Activated CD8-positive, alpha-beta memory T cell treated with anti-CD3 and anti-CD28 coated beads, Interleukin-2, amount 10 ng/mL, durations not matched to agents 7 days and 5 days (primary cell): ENCODE measurements around the gene CAPN10. TPM values are rescaled to one million over a fixed set of nuclear protein-coding genes. Genes with fewer than 3 reads are reported as not detected.

Source experiments
- ATAC-seq: fragments of 150-1000 bp; cut with Tn5 transposase; one replicate; pipeline ENCODE4 v1.10.0; 2021; ENCODE audit warnings: moderate library complexity
- CTCF ChIA-PET: fragments of 350-600 bp; sonication (Branson Sonifier 250); formaldehyde crosslinking; loops from one replicate; lab custom pipeline; 2021; ENCODE audit warnings: antibody characterized with exemption; lab: Charles Lee
- DNase-seq: peaks from one replicate; pipeline ENCODE4 v3.0.0-alpha.2; 2020
- H3K27ac Mint-ChIP-seq: one replicate; pipeline ENCODE4 v1.8.0; 2021; ENCODE audit warnings: mild to moderate bottlenecking, mixed read lengths
- H3K27me3 Mint-ChIP-seq: one replicate; pipeline ENCODE4 v1.8.0; 2021; ENCODE audit warnings: mixed read lengths
- H3K36me3 Mint-ChIP-seq: one replicate; pipeline ENCODE4 v1.8.0; 2021; ENCODE audit warnings: mild to moderate bottlenecking, mixed read lengths
- H3K4me1 Mint-ChIP-seq: one replicate; pipeline ENCODE4 v1.8.0; 2021; ENCODE audit warnings: mixed read lengths
- H3K4me3 Mint-ChIP-seq: one replicate; pipeline ENCODE4 v1.8.0; 2021; ENCODE audit warnings: mild to moderate bottlenecking, moderate library complexity, mixed read lengths
- H3K9me3 Mint-ChIP-seq: one replicate; pipeline ENCODE4 v1.8.0; 2022; ENCODE audit warnings: low read depth, mixed read lengths
- total RNA-seq, 2 experiments: library from RNA; stranded (reverse); gene quantifications; one replicate each; pipeline ENCODE4 v1.2.3, GENCODE V29; 2021

The CAPN10 gene
- total RNA-seq, 2 experiments from 2014 or later, result 54.0 to 75.8 TPM

DNA sequence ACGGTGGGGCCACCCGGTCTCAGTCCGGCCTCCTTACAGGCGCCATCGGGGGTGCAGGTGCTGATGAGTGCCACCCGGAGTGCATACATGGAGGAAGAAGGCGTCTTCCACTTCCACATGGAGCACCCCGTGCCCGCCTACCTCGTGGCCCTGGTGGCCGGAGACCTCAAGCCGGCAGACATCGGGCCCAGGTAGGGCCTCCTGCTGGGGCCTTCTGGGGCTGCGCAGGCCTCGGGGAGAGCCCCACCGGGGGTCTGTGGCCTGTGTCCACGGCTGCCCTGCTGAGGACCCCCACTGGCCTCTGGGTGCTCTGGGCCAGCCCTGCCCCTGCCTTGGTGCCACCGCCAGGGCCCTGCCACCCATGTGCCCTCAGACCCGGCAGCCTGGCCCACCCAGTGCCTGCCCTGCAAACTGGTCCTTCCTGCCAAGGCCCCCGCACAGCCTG is 13.4 kb upstream of the CAPN10 start:
- CTCF ChIA-PET, result interaction anchor here (1.7 kb wide), 1 partner anchor 13 kb away, joined by 4 read pairs; the partner anchor contains the start of gene CAPN10
- no peak overlapping the region for H3K27ac Mint-ChIP-seq
- no peaks in the 10 kb centered on the region for H3K9me3 Mint-ChIP-seq
- H3K36me3 Mint-ChIP-seq, result peaks cover 7% of the 10 kb centered on the region
- no peaks in the 10 kb centered on the region for H3K27me3 Mint-ChIP-seq
- peaks cover 28% of the 10 kb centered on the region for H3K4me1 Mint-ChIP-seq
- no peak for DNase-seq
- no peak for ATAC-seq
- H3K4me3 Mint-ChIP-seq, result no peak overlapping the region

DNA sequence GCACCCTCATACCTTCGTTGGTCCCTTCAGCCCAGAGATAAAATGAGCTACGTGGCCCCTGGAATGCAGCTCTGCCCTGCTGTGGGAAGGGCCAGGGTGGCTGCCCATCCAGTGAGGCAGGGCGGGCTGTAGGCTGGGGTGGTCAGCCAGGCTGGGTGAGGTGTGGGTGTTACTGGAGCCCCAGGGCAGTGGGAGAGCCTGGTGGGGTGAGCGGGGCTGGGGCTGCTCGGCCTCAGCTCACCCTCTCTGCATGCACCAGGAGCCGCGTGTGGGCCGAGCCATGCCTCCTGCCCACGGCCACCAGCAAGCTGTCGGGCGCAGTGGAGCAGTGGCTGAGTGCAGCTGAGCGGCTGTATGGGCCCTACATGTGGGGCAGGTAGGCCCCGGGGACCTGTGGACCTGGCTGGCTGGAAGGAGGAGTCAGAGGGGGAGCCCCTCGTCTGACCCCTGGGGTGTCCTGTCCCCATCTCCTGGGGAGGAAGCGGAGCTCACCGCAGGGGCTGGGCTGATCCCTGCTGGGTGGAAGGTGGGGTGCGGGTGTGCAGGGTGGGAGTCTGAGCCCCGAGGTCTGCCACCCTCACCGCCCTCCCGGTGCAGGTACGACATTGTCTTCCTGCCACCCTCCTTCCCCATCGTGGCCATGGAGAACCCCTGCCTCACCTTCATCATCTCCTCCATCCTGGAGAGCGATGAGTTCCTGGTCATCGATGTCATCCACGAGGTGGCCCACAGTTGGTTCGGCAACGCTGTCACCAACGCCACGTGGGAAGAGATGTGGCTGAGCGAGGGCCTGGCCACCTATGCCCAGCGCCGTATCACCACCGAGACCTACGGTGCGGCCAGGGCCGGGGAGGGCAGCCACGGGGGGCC is 12.8 kb upstream of the CAPN10 start:
- ATAC-seq (no peak), DNase-seq (no peak)
- no peak overlapping the region for H3K27ac Mint-ChIP-seq
- H3K9me3 Mint-ChIP-seq, result no peaks in the 10 kb centered on the region
- CTCF ChIA-PET, result no interaction called here
- peaks cover 33% of the 10 kb centered on the region for H3K4me1 Mint-ChIP-seq
- H3K36me3 Mint-ChIP-seq, result peaks cover 9% of the 10 kb centered on the region
- no peaks in the 10 kb centered on the region for H3K27me3 Mint-ChIP-seq
- H3K4me3 Mint-ChIP-seq, result no peak overlapping the region

DNA sequence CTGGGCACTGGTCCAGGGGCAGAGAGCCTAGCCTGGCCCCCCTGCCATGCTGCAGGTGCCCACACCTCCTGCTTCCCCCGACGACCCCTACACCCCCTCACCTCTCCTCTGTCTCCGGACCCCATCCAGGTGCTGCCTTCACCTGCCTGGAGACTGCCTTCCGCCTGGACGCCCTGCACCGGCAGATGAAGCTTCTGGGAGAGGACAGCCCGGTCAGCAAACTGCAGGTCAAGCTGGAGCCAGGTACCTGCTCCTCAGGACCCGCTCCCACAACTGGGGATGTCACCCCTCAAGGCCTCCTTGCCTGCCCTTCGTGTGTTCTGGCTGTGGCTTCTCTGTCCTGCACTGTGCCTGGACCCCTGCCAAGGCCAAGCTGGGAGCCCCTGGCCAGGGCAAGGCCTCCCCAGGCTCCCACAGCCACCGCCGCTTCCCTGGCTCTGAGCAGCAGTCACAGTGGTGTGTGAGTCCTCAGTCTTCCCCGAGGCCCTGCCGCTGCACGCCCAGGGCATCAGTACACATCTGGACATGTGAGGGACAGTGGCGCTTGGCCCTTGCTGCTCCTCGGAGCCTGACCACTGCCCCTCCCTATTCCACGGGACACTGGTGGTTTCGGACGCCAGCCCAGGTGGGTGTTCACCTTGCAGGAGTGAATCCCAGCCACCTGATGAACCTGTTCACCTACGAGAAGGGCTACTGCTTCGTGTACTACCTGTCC is 12.0 kb upstream of the CAPN10 start:
- Mint-ChIP-seq H3K4me1 (peaks cover 37% of the 10 kb centered on the region), H3K27me3 (no peaks in the 10 kb centered on the region), H3K4me3 (no peak overlapping the region), H3K9me3 (no peaks in the 10 kb centered on the region), H3K27ac (no peak overlapping the region), H3K36me3 (peaks cover 9% of the 10 kb centered on the region)
- DNase-seq, result no peak
- ATAC-seq, result no peak
- CTCF ChIA-PET, result no interaction called here

DNA sequence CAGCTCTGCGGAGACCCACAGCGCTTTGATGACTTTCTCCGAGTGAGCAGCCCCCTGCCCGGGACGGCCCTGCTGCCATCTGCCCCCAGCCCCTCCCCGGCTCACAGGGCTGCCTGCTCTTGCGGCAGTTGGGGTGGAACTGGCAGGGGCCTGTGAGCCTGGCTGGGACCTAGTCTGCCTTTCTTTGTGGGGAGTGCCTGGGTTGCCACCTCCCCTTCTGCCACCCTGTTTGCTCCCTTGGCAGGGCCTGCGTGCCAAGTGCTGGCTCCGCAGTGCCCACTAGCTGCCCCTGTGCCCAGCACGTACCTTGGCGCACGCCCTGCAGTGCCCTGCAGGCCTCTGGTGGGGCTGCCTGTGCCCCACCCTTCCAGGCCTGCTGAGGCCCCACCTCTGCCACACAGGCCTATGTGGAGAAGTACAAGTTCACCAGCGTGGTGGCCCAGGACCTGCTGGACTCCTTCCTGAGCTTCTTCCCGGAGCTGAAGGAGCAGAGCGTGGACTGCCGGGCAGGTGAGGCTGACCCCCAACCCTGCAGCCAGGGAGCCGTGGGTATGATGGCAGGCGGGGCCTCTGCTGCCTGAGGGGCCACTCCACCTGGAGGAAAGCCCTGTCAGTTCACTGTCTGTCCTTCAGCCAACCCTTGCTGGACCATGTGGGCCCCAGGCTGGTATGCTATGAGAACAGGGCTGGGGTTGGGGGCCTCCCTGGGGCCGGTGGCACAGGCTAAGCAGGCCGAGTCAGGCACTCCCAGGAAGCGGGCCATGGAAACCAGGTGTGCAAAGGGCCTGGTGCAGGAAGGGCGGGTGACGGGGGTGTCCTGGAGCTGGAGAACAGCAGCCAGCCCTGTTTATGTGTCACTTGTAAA is 11.2 kb upstream of the CAPN10 start:
- DNase-seq, result no peak
- H3K4me3 Mint-ChIP-seq, result no peak overlapping the region
- peaks cover 11% of the 10 kb centered on the region for H3K36me3 Mint-ChIP-seq
- H3K27ac Mint-ChIP-seq, result no peak overlapping the region
- no peaks in the 10 kb centered on the region for H3K9me3 Mint-ChIP-seq
- no peak for ATAC-seq
- CTCF ChIA-PET, result no interaction called here
- H3K4me1 Mint-ChIP-seq, result peaks cover 37% of the 10 kb centered on the region
- H3K27me3 Mint-ChIP-seq, result no peaks in the 10 kb centered on the region

DNA sequence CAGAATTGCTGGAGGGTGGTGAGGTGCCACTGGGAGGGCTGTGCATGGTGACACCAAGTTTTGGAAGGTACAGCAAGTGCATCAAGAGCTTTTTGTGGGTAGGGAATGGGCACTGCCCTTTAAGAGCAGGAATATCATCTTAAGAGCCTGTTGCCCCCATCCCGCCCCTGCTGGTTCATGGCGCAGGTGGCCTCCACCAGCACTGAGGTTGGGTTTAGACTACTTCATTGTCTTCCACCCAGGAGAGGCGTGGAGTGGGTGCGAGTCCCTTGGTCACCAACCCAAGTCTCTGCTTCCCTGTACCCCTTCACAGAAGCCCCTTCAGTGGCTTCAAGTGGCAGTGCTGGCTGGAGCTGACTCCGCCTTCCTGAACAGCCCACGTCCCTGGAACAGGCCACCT is 10.5 kb upstream of the CAPN10 start:
- Mint-ChIP-seq H3K9me3 (no peaks in the 10 kb centered on the region), H3K36me3 (peaks cover 14% of the 10 kb centered on the region), H3K4me3 (no peak overlapping the region), H3K27me3 (no peaks in the 10 kb centered on the region), H3K4me1 (peaks cover 34% of the 10 kb centered on the region), H3K27ac (no peak overlapping the region)
- DNase-seq, result no peak
- ATAC-seq, result no peak
- CTCF ChIA-PET, result interaction anchor here (7.6 kb wide), 1 partner anchor 10 kb away, joined by 99 read pairs; the partner anchor contains the start of gene RNPEPL1

GRCh38 chr2:240576436-240577205 is 9.9 kb upstream of the CAPN10 start:
- H3K27ac Mint-ChIP-seq, result no peak overlapping the region
- H3K27me3 Mint-ChIP-seq, result no peaks in the 10 kb centered on the region
- CTCF ChIA-PET, result interaction anchor here (1.4 to 7.6 kb wide), 3 partner anchors 9 to 11 kb away, joined by 3 to 99 read pairs (median 6); partner anchors contain the start of genes CAPN10 and RNPEPL1
- no peak overlapping the region for H3K4me3 Mint-ChIP-seq
- ATAC-seq (no peak), DNase-seq (no peak)
- peaks cover 29% of the 10 kb centered on the region for H3K4me1 Mint-ChIP-seq
- peaks cover 14% of the 10 kb centered on the region for H3K36me3 Mint-ChIP-seq
- no peaks in the 10 kb centered on the region for H3K9me3 Mint-ChIP-seq

- DNase-seq (no peak), ATAC-seq (no peak)
- no peaks in the 10 kb centered on the region for H3K27me3 Mint-ChIP-seq
- H3K27ac Mint-ChIP-seq, result no peak overlapping the region
- no peak overlapping the region for H3K4me3 Mint-ChIP-seq
- H3K36me3 Mint-ChIP-seq, result peaks cover 19% of the 10 kb centered on the region
- peaks cover 30% of the 10 kb centered on the region for H3K4me1 Mint-ChIP-seq
- H3K9me3 Mint-ChIP-seq, result no peaks in the 10 kb centered on the region
- CTCF ChIA-PET, result interaction anchor here (0.8 to 7.6 kb wide), 5 partner anchors 8 to 63 kb away, joined by 3 to 99 read pairs (median 5); partner anchors contain the start of genes CAPN10 and RNPEPL1
Observed at GRCh38 chr2:240577281-240578109, 9.0 kb upstream of the CAPN10 start.

DNA sequence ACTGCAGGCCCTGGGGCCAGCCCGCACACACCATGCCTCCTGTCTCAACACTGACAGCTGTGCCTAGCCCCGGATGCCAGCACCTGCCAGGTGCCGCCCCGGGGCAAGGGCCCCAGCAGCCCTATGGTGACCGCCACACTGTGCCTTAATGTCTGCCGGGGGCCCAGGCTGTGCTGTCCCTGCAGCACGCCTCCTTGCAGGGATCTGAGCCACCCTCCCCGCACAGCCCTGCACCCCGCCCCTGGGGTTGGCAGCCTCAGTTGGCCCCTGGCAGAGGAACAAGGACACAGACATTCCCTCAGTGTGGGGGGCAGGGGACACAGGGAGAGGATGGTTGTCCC is 8.5 kb upstream of the CAPN10 start:
- Mint-ChIP-seq H3K27me3 (no peaks in the 10 kb centered on the region), H3K4me1 (peaks cover 33% of the 10 kb centered on the region), H3K27ac (no peak overlapping the region), H3K9me3 (no peaks in the 10 kb centered on the region), H3K36me3 (peaks cover 19% of the 10 kb centered on the region), H3K4me3 (no peak overlapping the region)
- no peak for ATAC-seq
- DNase-seq, result no peak
- CTCF ChIA-PET, result interaction anchor here (0.8 to 7.6 kb wide), 5 partner anchors 7 to 64 kb away, joined by 3 to 99 read pairs (median 5); partner anchors contain the start of genes CAPN10 and RNPEPL1

DNA sequence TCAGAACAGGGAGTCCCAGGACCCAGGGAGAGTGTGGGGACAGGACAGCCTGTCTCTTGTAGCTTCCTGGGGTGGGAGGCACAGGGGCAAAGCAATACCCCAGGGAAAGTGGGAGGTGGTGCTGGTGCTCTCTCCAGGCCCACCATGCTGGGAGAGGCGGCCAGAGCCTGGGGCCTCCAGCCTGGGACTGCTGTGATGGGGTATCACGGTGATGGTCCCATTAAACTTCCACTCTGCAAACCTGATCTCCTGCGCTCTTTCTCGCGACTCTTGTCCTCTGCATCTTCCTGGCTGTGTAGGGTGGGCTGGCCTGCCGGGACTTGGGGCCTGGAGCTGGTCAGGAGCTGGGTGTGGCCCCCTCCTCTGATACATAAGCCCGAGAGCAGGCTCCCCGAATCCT is 8.0 kb upstream of the CAPN10 start:
- no peak overlapping the region for H3K4me3 Mint-ChIP-seq
- DNase-seq, result no peak
- H3K27ac Mint-ChIP-seq, result peak overlapping the region; percentile 80
- H3K36me3 Mint-ChIP-seq, result peaks cover 19% of the 10 kb centered on the region
- H3K27me3 Mint-ChIP-seq, result no peaks in the 10 kb centered on the region
- no peak for ATAC-seq
- H3K4me1 Mint-ChIP-seq, result peaks cover 37% of the 10 kb centered on the region
- CTCF ChIA-PET, result interaction anchor here (0.8 to 7.6 kb wide), 4 partner anchors 9 to 64 kb away, joined by 3 to 99 read pairs (median 6); partner anchors contain the start of genes CAPN10 and RNPEPL1
- no peaks in the 10 kb centered on the region for H3K9me3 Mint-ChIP-seq

GRCh38 chr2:240579071-240579762 is 7.3 kb upstream of the CAPN10 start:
- H3K27ac Mint-ChIP-seq, result peak overlapping the region; percentile 80
- DNase-seq, result no peak
- H3K4me3 Mint-ChIP-seq, result no peak overlapping the region
- H3K27me3 Mint-ChIP-seq, result no peaks in the 10 kb centered on the region
- H3K9me3 Mint-ChIP-seq, result no peaks in the 10 kb centered on the region
- peaks cover 19% of the 10 kb centered on the region for H3K36me3 Mint-ChIP-seq
- ATAC-seq, result peak; percentile 45
- H3K4me1 Mint-ChIP-seq, result peaks cover 38% of the 10 kb centered on the region
- CTCF ChIA-PET, result interaction anchor here (1.1 to 7.6 kb wide), 11 partner anchors 9 to 1452 kb away, joined by 3 to 99 read pairs (median 5); partner anchors contain the start of gene RNPEPL1
